GM19438 (cell line): ENCODE data around the gene ZNF414.

ENCODE experiments used
- ATAC-seq: cut with Tn5 transposase; IDR thresholded peaks from one replicate; pipeline ENCODE4 v1.9.1; 2021; ENCODE audit warnings: low read depth; ENCODE audit not compliant: unreplicated experiment

Gene ZNF414

DNA sequence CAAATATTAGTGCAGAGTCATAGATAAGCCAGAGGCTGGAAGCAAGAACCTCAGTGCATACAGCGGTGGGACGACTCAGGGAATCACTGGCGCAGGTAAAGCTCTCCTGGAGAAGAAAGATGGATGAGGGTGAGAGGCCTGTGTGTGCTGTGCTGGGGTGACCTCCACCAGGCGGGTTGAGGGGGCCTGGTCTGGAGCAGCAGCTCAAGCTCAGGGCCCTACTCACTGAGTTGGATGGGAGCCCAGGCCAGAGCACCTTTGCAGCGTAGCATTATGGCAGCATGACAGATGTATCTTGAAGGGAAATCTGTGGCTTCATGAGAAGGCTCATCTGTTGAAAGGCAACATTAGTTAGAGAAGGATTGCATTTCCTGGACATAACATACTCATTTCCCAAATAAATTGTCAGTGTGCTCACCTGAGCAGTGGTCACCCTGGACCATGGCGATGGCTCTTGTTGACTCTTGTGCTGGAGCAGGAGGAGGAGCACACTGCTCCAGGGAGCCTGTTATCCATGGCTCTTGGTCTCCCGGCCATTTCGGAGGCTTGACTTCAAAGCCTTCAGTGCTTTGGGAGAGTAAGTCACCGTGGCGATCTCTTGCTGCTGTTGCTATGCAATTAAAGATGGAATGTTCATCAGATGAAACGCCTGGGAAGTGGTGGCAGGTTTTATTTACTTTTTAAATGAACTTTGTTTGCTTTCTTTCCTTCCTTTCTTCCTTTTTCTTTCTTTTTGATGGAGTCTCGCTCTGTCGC is 44.2 kb downstream of the ZNF414 start:
- ATAC-seq, result no peak

GRCh38 chr19:8468761-8469373 is 45.1 kb downstream of the ZNF414 start:
- ATAC-seq, result no peak

DNA sequence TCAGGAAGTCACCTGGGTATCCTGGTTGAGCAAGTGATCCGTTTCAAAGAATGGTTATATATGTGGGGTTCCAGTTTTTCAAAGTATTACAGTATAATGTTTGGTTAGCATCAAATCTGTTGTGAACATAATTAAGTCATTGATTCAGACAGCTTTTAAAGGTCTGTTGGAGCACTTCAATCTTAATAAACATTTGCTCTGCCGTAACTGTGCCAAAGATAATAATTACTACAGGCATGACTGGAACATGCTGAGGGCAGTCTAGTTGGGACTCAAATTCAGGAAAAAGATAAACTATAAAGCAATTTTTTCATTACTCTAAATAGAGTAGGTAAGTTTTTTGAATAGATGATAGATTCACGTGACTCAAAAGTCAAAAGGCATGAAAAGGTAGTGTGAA is 45.8 kb downstream of the ZNF414 start:
- no peak for ATAC-seq

- ATAC-seq, result no peak
Measured at GRCh38 chr19:8466018-8466417, 47.9 kb downstream of the ZNF414 start.

GRCh38 chr19:8463365-8463764 is 50.6 kb downstream of the ZNF414 start:
- no peak for ATAC-seq

DNA sequence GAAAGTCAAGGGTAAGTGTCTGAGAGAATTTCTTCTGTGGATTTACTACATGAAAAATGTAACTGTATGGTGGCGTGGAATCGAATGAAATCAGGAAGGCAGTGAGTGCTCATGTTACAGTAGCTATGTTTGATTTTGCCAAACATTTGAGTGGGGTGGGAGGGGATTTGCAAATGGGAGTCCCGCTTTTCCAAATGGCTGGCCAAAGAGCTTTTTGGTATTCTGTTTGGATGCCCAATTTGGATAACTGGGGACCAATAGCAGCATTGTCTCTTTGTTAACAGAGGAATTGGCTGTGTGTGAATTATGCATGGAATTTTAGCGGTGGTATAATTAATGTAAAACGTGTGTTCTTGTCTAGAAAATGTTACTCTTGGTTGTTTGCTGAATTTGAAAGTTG is 51.4 kb downstream of the ZNF414 start:
- no peak for ATAC-seq

DNA sequence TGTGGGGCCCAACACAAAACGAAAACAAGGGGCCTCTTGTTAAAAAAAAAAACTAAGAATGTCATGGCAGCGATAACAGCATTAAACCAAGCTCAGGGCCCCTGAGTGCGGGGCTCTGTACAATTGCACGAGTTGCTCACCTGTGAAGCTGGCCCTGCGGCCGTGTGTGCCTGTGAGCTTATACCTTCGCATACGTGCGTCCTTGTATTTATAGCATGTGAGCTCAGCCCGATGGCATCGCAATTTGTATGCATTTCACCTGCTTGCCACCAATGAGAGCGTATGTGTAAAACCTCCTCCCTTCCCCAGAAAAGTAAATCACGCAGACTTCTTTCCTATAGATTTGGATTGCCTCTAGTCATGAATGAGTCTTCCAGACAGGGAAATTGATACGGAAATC is 52.1 kb downstream of the ZNF414 start:
- no peak for ATAC-seq

- ATAC-seq, result no peak
Measured at GRCh38 chr19:8461376-8461775, 52.6 kb downstream of the ZNF414 start.

DNA sequence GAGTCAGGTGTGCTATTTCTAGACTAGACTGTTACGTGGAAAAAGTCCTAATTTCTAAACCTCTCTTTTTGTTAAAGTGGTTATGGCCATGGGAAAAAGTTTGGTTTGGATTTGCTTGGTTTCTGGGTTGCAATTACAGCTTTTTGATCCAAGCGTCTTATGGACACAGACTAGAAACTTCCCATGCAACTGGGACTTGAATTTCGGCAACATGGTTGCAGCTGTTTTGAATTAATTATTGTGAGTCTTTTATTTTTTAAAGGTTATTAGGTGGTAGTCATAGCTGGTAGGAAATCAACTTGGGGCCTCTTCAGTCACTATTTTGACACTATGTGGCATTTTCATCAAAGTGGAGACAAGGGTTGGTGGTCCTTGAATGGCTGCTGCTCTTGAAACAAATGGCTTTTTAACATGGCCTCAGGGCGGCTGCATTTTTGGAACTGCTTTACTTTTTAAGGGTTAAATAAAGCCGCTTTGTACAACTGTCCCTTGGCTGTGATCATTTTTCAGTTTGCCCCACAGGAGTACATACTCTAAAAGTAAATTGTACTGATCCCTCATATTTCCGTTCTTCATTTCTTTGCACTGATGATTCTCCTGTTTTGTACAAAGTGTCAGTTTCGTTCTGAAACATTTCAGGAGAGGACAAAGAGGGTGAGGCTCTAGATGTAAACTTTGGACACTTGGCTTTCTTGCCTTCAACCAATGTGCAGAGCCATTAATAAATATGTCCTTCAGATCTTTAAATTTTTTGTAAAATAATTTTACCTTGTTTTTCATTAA is 53.3 kb downstream of the ZNF414 start:
- no peak for ATAC-seq
